ENCODE data around the gene TARS3. TPM values are rescaled to one million over a fixed set of nuclear protein-coding genes. Genes with fewer than 3 reads are reported as not detected.
"Not testable (repeated sequence)": the region's sequence is repeated elsewhere in the genome, so short reads cannot be mapped to it uniquely, and the experiment has no call there.

Gene TARS3
- total RNA-seq, 4 donors from 2014 or later: 2.9 to 16.6 (median 7.8) TPM

DNA sequence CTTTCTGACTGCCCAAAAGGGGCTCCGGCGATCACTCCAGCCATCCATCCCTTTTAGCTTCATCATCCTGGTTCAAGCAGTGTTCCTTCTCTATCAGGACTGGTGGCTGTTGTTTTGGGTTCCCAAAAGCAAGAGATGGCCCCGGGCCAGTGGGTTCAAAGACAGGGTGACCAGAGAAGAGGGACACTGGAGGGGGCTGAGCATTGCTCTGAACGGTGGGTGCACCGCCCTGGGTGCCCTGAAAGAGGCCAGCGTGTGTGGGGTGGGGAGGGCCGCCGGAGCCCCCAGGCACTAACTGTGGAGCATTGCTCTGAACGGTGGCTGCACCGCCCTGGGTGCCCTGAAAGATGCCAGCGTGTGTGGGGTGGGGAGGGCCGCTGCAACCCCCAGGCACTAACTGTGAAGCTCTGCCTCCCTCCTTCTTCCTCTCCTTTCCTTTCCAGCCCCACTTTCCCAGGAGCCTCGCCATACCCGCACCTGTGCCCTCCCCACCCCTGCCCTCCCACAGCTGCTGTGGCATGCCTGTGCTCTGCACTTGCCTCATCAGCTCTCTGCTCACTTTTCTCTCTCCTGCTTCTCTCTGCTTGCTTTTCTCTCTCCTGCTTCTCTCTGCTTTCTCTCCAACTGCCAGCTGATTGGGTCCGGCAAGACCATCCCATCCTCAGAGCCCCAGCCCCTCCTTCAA is 41.6 kb upstream of the TARS3 start:
- Histone ChIP-seq H3K27me3 (no peaks in the 10 kb centered on the region), H3K36me3 (no peaks in the 10 kb centered on the region), H3K9me3 (no peaks in the 10 kb centered on the region), H3K4me1 (no peaks in the 10 kb centered on the region), H3K27ac (no peak overlapping the region), H3K4me3 (no peak overlapping the region)
- no peak for DNase-seq
- TF ChIP-seq, protein P1, sequence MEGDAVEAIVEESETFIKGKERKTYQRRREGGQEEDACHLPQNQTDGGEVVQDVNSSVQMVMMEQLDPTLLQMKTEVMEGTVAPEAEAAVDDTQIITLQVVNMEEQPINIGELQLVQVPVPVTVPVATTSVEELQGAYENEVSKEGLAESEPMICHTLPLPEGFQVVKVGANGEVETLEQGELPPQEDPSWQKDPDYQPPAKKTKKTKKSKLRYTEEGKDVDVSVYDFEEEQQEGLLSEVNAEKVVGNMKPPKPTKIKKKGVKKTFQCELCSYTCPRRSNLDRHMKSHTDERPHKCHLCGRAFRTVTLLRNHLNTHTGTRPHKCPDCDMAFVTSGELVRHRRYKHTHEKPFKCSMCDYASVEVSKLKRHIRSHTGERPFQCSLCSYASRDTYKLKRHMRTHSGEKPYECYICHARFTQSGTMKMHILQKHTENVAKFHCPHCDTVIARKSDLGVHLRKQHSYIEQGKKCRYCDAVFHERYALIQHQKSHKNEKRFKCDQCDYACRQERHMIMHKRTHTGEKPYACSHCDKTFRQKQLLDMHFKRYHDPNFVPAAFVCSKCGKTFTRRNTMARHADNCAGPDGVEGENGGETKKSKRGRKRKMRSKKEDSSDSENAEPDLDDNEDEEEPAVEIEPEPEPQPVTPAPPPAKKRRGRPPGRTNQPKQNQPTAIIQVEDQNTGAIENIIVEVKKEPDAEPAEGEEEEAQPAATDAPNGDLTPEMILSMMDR (IDR thresholded peaks at IDR 0.05): no peak
- no peak for TF ChIP-seq POLR2A (IDR thresholded peaks at IDR 0.05)
- intact Hi-C loops (cut with DNase I): no loop called here
- WGBS, 2 donors: 83 to 85% methylated on average over 9 to 15 of the region's 15 CpGs

DNA sequence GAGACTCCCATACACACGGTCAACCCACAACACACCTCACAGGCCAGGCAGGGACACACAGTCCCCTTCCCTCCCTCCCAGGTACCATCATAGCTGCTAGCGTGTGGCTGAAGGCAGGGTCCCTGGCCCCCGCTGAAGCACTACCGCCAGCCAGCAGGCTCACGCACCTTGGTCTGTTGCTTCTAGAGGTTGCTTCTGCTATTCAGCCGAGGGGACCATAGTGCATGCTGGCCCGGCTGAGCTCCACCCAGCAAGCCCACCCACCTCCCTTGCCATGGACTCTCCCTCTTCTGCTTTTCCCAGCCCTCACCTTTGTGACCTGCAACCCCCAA is 41.0 kb upstream of the TARS3 start:
- H3K27ac ChIP-seq; DNase-seq; H3K36me3 ChIP-seq; H3K4me1 ChIP-seq; H3K9me3 ChIP-seq; intact Hi-C loops (cut with DNase I); H3K27me3 ChIP-seq; H3K4me3 ChIP-seq: not testable (repeated sequence)
- WGBS, 2 donors: 89 to 92% methylated on average over 7 of the region's 7 CpGs

DNA sequence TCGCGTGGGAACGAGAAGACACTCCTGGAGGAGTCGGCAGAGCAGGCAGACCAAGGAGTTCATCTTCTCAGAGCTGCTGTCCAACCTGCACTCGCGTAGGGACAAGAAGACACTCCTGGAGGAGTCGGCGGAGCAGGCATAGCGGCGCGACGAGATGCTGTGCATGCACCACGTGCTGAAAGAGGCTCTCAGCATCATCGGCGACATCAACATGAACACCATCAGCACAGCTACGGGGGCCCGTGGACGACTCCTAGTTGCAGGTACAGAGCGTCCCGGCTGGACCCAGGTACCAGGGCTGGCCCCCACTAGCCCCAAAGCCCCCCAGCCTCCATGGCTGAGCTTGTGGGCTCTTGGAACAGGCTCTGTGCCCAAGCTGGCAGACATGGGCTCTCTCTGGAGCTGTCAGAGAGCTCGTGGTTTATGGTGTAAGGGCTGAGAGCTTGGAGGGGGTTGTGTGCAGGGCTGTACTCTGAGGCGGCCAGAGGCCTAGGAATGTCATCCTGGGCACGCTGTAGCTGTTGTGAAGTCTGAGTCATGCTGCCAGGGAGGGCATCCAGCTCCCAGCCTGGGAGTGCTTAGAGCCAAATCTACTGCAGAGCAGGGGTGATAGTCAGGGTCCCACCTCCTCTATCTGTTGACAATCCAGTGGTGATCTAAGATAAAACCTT is 40.5 kb upstream of the TARS3 start:
- H3K9me3 ChIP-seq: not testable (repeated sequence)

DNA sequence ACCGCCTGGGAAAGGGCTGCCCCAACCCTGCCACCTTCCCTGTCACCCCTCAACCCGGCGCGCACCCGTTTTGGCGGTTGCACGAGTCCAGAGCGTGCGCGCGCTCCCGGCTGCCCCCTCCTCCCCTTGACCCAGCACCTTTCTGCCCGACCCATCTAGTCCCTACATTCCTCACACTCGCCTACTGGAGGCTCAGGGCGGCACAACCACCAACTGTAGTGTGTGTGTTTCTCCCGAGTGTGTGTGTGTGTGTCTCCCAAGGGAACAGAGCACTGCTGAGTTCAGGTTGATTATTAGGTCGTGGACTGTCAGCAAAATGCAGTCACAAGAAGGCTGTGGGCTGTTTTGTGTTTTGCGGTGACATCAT is 22.4 kb upstream of the TARS3 start:
- no CpG with 5 or more reads among the region's 18 CpGs for WGBS, 2 donors
- H3K27me3 ChIP-seq; H3K27ac ChIP-seq; intact Hi-C loops (cut with DNase I); H3K9me3 ChIP-seq; DNase-seq; H3K4me1 ChIP-seq; H3K36me3 ChIP-seq: not testable (repeated sequence)
- H3K4me3 ChIP-seq: peak overlapping the region in 2 of 4 donors; percentile 45

More for the DNA sequence above, 40.5 kb upstream of the TARS3 start:
- DNase-seq; H3K4me3 ChIP-seq; H3K36me3 ChIP-seq; H3K4me1 ChIP-seq; intact Hi-C loops (cut with DNase I); H3K27ac ChIP-seq; H3K27me3 ChIP-seq: not testable (repeated sequence)
- 88 to 90% methylated on average over 13 to 15 of the region's 23 CpGs for WGBS, 2 donors

- intact Hi-C loops (cut with DNase I): not testable (repeated sequence)
These were observed 10.6 kb upstream of the TARS3 start for GRCh38 chr15:101734837-101735236.

DNA sequence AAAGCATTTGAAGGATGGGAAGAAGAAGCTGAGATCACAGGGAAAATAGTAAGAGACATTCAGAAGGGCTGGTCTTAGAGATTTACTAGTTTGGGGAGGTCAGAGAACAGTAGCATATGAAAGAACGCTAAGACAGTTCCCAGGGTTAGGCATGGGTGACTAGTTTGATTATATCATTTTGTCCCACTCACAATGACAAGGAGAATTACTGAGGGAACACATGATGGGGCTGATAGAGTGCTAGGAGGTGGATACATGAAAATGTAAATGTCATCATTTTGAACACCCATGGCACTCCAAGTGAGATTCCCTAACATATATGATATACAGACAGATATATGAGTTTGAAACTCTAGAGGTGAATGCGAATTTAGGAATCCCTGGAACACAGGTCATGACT is 9.3 kb upstream of the TARS3 start:
- H3K4me1 ChIP-seq: no peaks in the 10 kb centered on the region
- TF ChIP-seq POLR2A (IDR thresholded peaks at IDR 0.05): no peak
- TF ChIP-seq, protein P1 (IDR thresholded peaks at IDR 0.05): no peak
- 88 to 95% methylated on average over 2 of the region's 2 CpGs for WGBS, 2 donors
- H3K9me3 ChIP-seq: no peaks in the 10 kb centered on the region
- H3K4me3 ChIP-seq: no peak overlapping the region
- DNase-seq: no peak
- H3K27ac ChIP-seq: no peak overlapping the region
- no peaks in the 10 kb centered on the region for H3K36me3 ChIP-seq
- intact Hi-C loops (cut with DNase I): no loop called here
- H3K27me3 ChIP-seq: no peaks in the 10 kb centered on the region

More at GRCh38 chr15:101734837-101735236, 10.6 kb upstream of the TARS3 start:
- not testable (repeated sequence) for H3K27ac ChIP-seq, DNase-seq, H3K4me1 ChIP-seq, H3K9me3 ChIP-seq, H3K4me3 ChIP-seq, H3K27me3 ChIP-seq, H3K36me3 ChIP-seq
- WGBS, 2 donors: 98% methylated on average over 2 of the region's 2 CpGs

- WGBS, 2 donors: 77 to 83% methylated on average over 3 of the region's 3 CpGs
- Histone ChIP-seq H3K27ac (no peak overlapping the region), H3K4me1 (no peaks in the 10 kb centered on the region), H3K4me3 (no peak overlapping the region), H3K27me3 (no peaks in the 10 kb centered on the region), H3K9me3 (no peaks in the 10 kb centered on the region), H3K36me3 (no peaks in the 10 kb centered on the region)
- intact Hi-C loops (cut with DNase I): no loop called here
- DNase-seq: no peak
- no peak for TF ChIP-seq POLR2A (IDR thresholded peaks at IDR 0.05)
- TF ChIP-seq, protein P1 (IDR thresholded peaks at IDR 0.05): no peak
These were observed 8.5 kb upstream of the TARS3 start for GRCh38 chr15:101732772-101733171.
